ENCODE data around the gene MCIDAS.
A peak's percentile ranks its signal among the peaks of the same experiment; 100 is the strongest.

MCIDAS gene

DNA sequence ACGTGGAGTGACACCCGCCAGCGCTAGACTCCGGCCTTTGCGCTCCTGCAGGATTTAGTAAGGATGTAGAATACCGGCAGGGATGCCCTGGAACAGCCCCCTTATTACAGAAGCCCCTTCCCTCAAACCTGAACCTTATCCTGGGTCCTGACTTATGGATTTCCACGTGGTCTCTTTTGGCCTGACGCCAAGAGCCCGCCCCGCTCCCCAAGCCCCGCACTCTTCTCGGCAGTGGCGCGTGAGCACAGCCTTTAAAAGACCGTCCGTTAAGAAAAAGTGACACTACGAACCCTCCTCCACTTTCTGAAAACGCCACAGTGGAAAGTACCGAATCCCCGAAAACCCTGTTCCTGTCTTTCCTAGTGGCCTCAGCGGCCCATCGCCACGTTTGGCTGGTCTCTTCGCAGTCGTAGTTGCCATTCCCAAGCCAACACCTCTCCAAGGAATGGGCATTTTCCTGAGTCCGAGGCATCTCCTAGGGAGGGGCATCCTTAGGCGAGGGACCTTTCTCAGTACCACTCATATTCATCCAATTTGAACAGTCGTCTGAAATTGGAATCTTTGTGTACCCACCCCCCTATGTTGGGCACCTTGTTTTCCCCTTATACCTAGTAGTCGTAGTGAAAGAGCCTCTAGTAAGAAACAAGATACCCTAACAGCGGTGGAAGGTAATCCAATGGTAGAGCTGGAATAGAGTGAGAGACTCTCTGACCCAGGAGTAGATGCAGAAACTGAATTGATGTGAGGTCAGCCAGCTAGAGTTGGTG lies 732 bp upstream of the MCIDAS start:
- Histone ChIP-seq H3K9ac (ENCODE audit: low read depth, low read length) (peak overlapping the region; percentile 62; the same call in 1 of the 2 replicates), H3K4me1 (ENCODE audit: insufficient read depth, low read length) (peaks cover 5% of the 10 kb centered on the region), H3K36me3 (ENCODE audit: insufficient read depth, low read length) (no peaks in the 10 kb centered on the region), H3K9me3 (ENCODE audit: control insufficient read depth, insufficient read depth, low read length) (no peaks in the 10 kb centered on the region)

DNA sequence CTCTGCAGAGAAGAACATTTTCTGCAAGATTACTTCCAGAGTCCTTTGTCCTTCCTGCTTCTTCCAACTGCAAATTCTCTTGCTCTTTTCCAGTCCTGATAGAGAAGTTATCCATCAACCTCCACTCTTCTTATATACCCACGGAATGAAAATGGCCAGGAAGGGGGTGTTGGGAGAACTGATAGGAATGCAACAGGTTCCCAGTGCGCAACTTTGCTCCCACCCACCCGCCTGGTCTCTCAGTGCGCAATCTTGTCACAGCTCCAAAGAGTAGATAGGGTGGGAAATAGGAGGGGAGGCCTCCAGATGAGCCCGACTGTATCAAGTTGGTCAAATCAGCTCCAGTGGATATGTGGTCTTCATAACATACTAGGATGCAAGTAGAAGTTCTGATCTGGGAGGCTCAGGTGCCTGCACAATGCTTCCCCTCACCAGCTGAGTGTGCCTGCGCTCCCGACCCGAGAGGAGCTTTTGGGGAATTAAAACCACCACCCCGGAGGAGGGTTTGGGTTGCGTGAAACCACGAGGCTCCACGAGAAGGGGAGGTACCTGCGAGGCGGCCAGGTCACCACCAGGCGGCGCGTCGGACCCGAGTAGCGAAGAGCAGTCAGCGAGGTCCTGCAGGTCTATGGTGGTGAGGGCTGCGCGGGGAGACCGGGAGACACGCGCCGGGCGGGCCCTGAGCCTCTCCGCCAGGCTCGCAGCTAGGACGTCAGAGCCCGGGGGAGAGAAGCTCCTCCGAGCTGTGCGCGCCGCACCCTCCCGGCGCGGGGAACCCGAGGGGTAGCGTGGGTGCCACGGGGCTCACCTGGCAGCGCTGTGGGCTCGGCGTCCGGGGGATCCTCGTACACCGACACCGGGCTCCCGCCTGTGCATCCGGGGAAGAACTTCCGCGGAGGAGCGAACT lies 835 bp downstream of the MCIDAS start:
- H3K36me3 ChIP-seq (ENCODE audit: insufficient read depth, low read length) = no peaks in the 10 kb centered on the region
- peak overlapping the region; percentile 62 for H3K9ac ChIP-seq (ENCODE audit: low read depth, low read length)
- no peaks in the 10 kb centered on the region for H3K9me3 ChIP-seq (ENCODE audit: control insufficient read depth, insufficient read depth, low read length)
- H3K4me1 ChIP-seq (ENCODE audit: insufficient read depth, low read length) = peaks cover 9% of the 10 kb centered on the region

DNA sequence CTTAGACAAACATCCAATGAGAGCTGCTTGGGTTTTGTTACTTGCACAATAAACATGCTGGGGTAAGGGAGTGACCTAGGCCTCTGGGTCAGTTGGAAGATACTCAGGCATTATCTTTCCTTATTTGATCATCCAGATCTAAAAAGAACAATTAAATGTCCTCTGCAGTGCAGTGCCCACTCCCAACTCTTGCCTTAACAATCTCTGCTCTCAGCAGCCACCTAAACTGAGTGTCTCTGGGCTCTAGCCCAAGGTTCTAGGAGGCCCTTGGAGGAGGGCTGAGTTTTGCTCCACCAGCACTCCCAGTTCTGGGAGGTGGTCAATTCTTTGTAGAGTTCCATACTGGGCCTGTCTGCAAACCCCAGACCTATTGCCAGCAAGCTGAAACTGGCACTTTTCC lies 1.8 kb downstream of the MCIDAS start:
- Histone ChIP-seq H3K9ac (ENCODE audit: low read depth, low read length) (no peak overlapping the region), H3K4me1 (ENCODE audit: insufficient read depth, low read length) (peaks cover 4% of the 10 kb centered on the region; the same call in 1 of the 2 replicates), H3K36me3 (ENCODE audit: insufficient read depth, low read length) (no peaks in the 10 kb centered on the region), H3K9me3 (ENCODE audit: control insufficient read depth, insufficient read depth, low read length) (no peaks in the 10 kb centered on the region)

DNA sequence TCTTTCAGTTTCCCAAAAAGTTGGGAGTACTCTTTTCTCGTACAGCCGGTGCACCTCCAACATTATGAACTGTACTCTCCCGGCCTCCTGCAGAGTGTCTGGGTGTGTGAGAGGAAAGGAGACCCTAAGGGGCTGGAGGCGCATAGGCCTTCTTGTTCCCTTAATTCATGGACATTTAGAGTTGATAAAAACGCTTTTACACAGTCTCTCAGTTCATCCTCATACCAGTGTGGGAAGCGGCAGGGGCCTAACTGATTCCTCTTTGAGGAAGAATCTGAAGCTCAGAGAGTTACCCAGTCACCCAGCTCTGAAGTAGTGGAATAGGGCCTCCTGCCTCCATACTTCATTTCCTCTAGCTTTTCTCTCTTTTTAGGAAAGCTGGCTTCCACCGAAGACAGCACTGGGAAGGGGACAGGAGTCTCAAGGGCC lies 3.3 kb downstream of the MCIDAS start:
- Histone ChIP-seq H3K9ac (ENCODE audit: low read depth, low read length) (no peak overlapping the region), H3K36me3 (ENCODE audit: insufficient read depth, low read length) (no peaks in the 10 kb centered on the region), H3K4me1 (ENCODE audit: insufficient read depth, low read length) (peaks cover 4% of the 10 kb centered on the region; the same call in 1 of the 2 replicates), H3K9me3 (ENCODE audit: control insufficient read depth, insufficient read depth, low read length) (no peaks in the 10 kb centered on the region)

DNA sequence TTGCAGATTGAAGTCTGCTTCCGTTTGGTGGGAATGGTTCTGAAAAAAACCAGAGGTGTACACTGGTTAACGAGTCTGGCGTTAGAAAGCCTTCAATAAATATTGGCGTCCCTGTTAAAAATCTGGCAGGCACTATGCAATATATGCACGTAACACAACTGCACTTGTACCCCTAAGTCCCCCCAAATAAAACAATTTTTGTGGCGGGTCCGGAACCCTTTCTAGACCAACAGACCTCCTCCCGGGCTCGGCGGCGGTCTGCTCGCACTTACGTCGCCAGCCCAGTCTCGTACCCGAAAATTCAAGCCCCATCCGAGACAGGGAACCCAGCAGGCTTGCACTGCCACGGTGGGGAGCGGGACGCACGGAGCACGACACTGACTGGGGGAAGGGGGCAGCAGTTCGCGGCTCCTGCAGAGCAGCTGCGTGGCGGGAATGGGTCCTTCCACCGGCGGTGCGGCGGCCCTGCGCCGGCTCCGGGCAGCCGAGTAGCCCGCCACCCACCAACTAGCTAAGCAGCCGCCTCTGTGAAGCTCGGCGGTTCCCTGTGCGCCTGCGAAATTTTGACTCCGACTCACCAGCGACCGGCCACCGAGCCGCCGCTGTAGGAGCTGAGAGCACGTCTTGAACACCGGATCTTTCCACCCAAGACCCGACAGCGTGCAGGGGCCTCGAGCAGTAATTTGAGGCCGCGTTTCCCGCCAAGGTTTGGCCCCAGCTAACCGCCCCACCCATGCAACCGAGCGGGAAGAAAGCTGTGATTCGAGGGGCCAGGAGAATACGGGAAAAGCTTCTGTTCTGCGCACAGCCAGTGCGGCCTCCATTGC lies 3.9 kb downstream of the MCIDAS start:
- Histone ChIP-seq H3K9me3 (ENCODE audit: control insufficient read depth, insufficient read depth, low read length) (no peaks in the 10 kb centered on the region), H3K9ac (ENCODE audit: low read depth, low read length) (peak overlapping the region; percentile 33; the same call in 1 of the 2 replicates), H3K4me1 (ENCODE audit: insufficient read depth, low read length) (peaks cover 4% of the 10 kb centered on the region; the same call in 1 of the 2 replicates), H3K36me3 (ENCODE audit: insufficient read depth, low read length) (no peaks in the 10 kb centered on the region)

DNA sequence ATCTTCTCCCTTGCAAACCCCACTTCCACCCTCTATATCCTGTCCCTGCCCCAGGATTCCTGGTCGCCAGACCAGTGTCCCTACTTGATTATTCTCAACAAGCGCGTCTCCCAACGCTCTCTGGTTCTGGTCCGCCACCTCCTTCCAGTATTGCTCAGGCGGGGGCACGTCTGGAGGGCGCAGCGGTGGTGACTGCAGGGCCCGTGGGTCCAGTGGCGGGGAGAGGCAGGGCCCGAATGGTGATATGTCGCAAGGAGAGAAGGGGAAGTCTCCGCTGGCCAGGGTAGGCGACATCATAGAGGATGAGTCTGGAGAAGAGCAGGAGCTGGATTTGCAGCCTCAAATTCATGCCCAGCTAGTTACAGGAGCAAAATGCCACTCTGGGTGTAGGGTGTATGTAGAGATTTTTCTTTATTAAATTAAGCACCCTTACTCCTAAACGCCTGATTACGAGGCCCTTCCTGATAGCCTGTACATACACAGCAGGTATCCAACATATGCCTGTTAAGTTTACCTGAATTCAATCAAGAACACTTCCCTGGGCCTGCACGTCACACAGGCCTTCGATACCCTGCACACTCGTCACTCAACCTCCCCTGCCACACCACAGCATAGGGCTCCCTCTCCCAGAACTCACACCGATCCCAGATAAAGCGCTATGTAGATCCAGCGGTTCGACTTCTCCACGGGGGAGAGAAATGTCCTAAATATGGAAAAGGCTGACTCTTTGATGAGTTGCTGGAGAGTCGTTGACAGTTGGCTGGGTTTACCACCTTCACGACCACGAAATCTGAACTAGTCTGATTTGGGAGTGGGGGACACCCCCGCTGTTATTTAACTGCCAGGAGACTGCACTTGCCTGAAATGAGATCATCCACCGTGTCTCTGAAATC lies 4.8 kb downstream of the MCIDAS start:
- H3K4me1 ChIP-seq (ENCODE audit: insufficient read depth, low read length) = peaks cover 4% of the 10 kb centered on the region; the same call in 1 of the 2 replicates
- no peak overlapping the region; the same call in 1 of the 2 replicates for H3K9ac ChIP-seq (ENCODE audit: low read depth, low read length)
- H3K9me3 ChIP-seq (ENCODE audit: control insufficient read depth, insufficient read depth, low read length) = no peaks in the 10 kb centered on the region
- no peaks in the 10 kb centered on the region for H3K36me3 ChIP-seq (ENCODE audit: insufficient read depth, low read length)

DNA sequence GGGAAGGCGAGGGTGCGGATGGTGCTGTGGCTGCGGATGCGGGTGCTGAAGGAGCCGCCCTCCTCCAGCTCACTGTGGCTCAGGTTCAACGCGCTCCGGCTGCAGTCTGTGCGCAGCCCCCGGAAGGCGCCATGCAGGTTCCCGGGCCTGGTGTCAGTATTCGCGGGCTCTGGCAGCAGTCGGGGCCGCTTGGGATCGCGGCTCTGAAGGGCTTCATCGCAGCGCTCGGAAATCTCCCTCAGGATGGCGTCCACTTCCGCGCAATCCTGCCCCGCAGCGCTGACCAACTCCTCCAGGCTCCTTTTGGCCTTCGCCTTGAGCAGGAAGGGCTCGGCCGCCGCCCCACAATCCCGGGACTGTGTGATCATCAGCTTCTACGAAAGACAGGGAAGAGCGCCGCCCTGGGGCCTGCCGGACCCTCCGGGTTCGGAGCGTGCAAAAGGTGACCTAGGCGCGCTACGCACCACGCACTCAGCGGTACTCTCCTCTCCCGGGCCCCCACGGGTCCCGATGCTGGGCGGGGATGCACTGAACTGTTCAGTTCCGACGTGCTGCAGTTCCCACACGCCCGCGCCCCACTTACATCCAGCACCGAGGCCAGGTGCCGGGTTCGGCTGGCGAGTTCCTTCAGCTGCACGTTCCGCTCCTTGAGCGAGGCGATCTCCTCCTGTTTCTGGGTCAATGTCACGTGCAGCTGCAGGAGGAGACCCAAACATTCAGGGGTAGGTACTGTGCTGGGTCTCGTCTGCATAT lies 6.5 kb downstream of the MCIDAS start:
- Histone ChIP-seq H3K4me1 (ENCODE audit: insufficient read depth, low read length) (peaks cover 4% of the 10 kb centered on the region; the same call in 1 of the 2 replicates), H3K9ac (ENCODE audit: low read depth, low read length) (peak overlapping the region; percentile 63), H3K9me3 (ENCODE audit: control insufficient read depth, insufficient read depth, low read length) (no peaks in the 10 kb centered on the region), H3K36me3 (ENCODE audit: insufficient read depth, low read length) (no peaks in the 10 kb centered on the region)

DNA sequence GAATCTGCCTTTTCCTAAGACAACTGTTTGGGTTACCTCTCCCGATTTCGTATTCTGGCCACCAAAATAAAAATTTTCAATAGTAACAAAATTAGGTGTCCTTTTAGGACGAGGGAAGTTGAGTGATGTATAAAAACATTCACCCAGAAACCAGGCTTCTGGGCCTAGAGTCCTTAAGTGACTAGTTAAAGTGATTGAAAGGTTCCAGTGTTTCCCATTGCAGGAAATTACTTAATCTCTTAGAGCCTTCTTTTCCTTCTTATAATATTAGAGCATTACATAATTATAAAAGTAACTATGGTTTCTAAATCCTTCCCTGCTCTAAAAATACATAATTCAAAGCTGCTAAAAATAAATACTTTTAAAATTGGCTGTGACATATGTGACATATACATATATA lies 7.3 kb downstream of the MCIDAS start:
- H3K36me3 ChIP-seq (ENCODE audit: insufficient read depth, low read length) = no peaks in the 10 kb centered on the region
- H3K9ac ChIP-seq (ENCODE audit: low read depth, low read length) = 0 out of 2 replicates have a peak overlapping the region, but pooled peaks have one; percentile 63
- H3K4me1 ChIP-seq (ENCODE audit: insufficient read depth, low read length) = peaks cover 4% of the 10 kb centered on the region; the same call in 1 of the 2 replicates
- no peaks in the 10 kb centered on the region for H3K9me3 ChIP-seq (ENCODE audit: control insufficient read depth, insufficient read depth, low read length)

DNA sequence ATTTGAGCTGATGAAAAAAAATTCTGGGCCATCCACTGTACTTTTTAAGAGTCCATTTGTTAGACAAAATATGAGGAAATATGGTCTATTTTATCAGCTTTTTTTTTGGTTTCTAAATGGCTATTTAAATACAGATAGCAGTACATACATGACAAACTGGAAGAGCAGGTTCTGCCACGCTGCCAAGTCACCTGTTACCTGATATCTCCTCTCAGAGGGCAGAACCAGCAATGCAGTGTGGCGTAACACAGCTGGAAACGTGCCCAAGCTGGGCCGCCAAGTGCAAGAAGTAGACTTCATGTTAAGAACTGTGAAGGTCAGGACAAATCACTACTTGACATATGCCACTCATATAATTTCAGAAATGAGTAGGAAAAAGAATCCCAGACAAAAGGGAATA lies 8.1 kb downstream of the MCIDAS start:
- H3K9ac ChIP-seq (ENCODE audit: low read depth, low read length) = no peak overlapping the region
- H3K9me3 ChIP-seq (ENCODE audit: control insufficient read depth, insufficient read depth, low read length) = no peaks in the 10 kb centered on the region
- H3K36me3 ChIP-seq (ENCODE audit: insufficient read depth, low read length) = no peaks in the 10 kb centered on the region
- H3K4me1 ChIP-seq (ENCODE audit: insufficient read depth, low read length) = peaks cover 4% of the 10 kb centered on the region; the same call in 1 of the 2 replicates

DNA sequence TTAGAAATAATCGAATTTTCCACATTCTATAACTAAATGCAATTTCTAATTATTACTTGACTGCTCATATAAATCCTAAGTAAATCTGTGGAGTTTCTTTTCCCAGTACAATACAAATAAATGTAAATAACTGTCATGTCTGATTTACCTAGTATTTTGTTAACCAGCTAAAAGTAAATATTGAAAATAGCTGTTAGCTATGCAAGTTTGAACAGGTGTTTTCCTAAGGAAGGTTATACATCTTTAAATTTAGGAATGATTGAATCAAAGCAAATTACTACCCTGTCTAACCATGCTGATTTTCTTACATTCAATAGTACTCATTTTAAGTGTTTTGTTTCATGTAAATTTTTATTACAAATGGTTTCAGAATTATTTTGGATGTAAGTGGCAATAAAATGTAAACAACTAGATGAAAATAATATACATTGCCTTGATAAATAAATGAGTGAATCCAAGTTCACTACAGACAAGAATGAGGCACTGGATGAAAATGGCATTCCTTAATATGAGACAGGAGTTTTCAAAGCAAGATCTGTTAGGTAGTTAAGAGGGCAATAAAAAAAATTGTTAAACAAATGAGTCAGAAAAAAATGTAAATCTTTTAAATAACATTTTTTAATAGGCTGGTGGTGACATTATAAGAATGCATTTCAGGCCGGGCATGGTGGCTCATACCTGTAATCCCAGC lies 15.8 kb downstream of the MCIDAS start:
- no peaks in the 10 kb centered on the region for H3K4me1 ChIP-seq (ENCODE audit: insufficient read depth, low read length)
- H3K9me3 ChIP-seq (ENCODE audit: control insufficient read depth, insufficient read depth, low read length) = no peaks in the 10 kb centered on the region
- no peak overlapping the region for H3K9ac ChIP-seq (ENCODE audit: low read depth, low read length)

DNA sequence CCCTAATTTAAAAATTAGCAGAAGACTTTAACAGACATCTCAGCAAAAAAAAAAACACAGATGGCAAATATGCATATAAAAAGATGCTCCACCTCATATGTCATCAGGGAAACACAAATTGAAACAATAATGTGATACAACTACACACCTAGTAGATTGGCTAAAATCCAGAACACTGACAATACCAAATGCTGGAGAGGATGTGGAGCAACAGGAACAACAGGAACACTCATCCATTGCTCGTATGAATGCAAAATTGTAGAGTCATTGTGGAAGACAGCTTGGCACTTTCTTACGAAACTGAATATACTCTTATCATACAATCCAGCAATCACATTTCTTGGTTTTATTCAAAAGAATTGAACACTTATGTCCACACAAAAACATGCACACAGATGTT lies 22.1 kb downstream of the MCIDAS start:
- Histone ChIP-seq H3K4me1 (ENCODE audit: insufficient read depth, low read length) (no peaks in the 10 kb centered on the region), H3K9ac (ENCODE audit: low read depth, low read length) (no peak overlapping the region), H3K36me3 (ENCODE audit: insufficient read depth, low read length) (no peaks in the 10 kb centered on the region), H3K9me3 (ENCODE audit: control insufficient read depth, insufficient read depth, low read length) (no peaks in the 10 kb centered on the region)

More for the DNA sequence above, 15.8 kb downstream of the MCIDAS start:
- no peaks in the 10 kb centered on the region for H3K36me3 ChIP-seq (ENCODE audit: insufficient read depth, low read length)

DNA sequence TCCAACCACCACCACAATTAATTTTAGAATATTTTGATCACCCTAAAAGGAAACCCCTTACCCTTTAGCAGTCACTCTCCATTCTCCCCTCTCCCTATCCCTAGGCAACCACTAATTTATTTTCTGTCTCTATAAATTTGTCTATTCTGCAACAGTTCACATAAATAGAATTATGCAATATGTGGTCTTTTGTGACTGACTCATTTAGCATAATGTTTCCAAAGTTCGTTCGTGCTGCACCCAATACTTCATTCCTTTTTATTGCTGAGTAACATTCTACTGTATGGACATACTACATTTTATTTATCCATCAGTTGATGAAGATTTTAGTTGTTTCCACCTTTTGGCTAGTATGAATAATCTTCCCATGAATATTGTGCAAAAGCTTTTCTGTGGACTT lies 36.0 kb downstream of the MCIDAS start:
- Histone ChIP-seq H3K4me1 (ENCODE audit: insufficient read depth, low read length) (no peaks in the 10 kb centered on the region), H3K9me3 (ENCODE audit: control insufficient read depth, insufficient read depth, low read length) (no peaks in the 10 kb centered on the region), H3K9ac (ENCODE audit: low read depth, low read length) (no peak overlapping the region)

More for the DNA sequence above, 36.0 kb downstream of the MCIDAS start:
- H3K36me3 ChIP-seq (ENCODE audit: insufficient read depth, low read length) = no peaks in the 10 kb centered on the region
